MM.1S (cell line): Measurements from ENCODE around the gene GNLY.

Source experiments
- EZH2 ChIP-seq: fragments of 300-600 bp; sonication (generic); optimal IDR thresholded peaks from 2 replicates; pipeline ENCODE3; 2017; ENCODE audit warnings: low read depth, mild to moderate bottlenecking, antibody characterized with exemption, low read length, mixed read lengths
- EZH2phosphoT487 ChIP-seq: fragments of 300-600 bp; sonication (generic); IDR thresholded peaks from 2 replicates; pipeline ENCODE4 v1.6.1; 2018; ENCODE audit warnings: antibody characterized with exemption, low read length
- TF ChIP-seq, protein P1 (sequence below): fragments of 300-600 bp; sonication (generic); IDR thresholded peaks from 2 replicates; pipeline ENCODE4 v1.5.1; 2016; ENCODE audit warnings: antibody characterized with exemption, low read length, mixed read lengths

DNA sequence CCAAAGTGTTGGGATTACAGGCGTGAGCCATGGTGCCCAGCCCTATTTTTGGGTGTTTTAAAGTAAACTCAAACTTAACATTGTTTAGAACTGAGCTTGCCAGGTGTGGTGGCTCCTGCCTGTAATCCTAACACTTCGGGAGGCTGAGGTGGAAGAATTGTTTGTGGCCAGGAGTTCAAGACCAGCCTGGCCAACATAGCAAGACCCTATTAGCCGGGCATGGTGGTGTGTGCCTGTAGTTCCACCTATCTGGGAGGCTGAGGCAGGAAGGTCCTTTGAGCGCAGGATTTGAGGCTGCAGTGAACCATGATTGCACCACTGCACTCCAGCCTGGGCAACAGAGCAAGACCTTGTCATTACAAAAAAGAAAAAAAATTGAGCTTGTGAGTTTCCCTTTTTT is 43.7 kb upstream of the GNLY start:
- TF ChIP-seq, protein P1, sequence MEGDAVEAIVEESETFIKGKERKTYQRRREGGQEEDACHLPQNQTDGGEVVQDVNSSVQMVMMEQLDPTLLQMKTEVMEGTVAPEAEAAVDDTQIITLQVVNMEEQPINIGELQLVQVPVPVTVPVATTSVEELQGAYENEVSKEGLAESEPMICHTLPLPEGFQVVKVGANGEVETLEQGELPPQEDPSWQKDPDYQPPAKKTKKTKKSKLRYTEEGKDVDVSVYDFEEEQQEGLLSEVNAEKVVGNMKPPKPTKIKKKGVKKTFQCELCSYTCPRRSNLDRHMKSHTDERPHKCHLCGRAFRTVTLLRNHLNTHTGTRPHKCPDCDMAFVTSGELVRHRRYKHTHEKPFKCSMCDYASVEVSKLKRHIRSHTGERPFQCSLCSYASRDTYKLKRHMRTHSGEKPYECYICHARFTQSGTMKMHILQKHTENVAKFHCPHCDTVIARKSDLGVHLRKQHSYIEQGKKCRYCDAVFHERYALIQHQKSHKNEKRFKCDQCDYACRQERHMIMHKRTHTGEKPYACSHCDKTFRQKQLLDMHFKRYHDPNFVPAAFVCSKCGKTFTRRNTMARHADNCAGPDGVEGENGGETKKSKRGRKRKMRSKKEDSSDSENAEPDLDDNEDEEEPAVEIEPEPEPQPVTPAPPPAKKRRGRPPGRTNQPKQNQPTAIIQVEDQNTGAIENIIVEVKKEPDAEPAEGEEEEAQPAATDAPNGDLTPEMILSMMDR: no peak
- TF ChIP-seq EZH2phosphoT487: no peak
- TF ChIP-seq EZH2: no peak
